KOPT-K1 (cell line): ENCODE data around the gene PCCA.

Experiments used
- H3K27ac ChIP-seq: fragments of 200-600 bp; sonication (generic); 2 replicates; pipeline ENCODE4 v1.5.1; 2016; ENCODE audit warnings: antibody characterized with exemption, mild to moderate bottlenecking, low read depth, low read length; ENCODE audit not compliant: poor library complexity, severe bottlenecking
- H3K36me3 ChIP-seq: fragments of 200-600 bp; sonication (generic); 2 replicates; pipeline ENCODE4 v1.5.1; 2017; ENCODE audit warnings: antibody characterized with exemption, mild to moderate bottlenecking, low read length, moderate library complexity; ENCODE audit not compliant: insufficient read depth
- H3K9me3 ChIP-seq: fragments of 200-600 bp; sonication (generic); 2 replicates; pipeline ENCODE4 v1.5.1; 2017; ENCODE audit warnings: antibody characterized with exemption, low read length, mild to moderate bottlenecking; ENCODE audit not compliant: insufficient read depth, poor library complexity, severe bottlenecking

The PCCA gene

GRCh38 chr13:100339411-100339940, 250.6 kb downstream of the PCCA start:
- H3K36me3 ChIP-seq, result no peaks in the 10 kb centered on the region
- peaks cover 13% of the 10 kb centered on the region for H3K9me3 ChIP-seq
- no peak overlapping the region for H3K27ac ChIP-seq

- Histone ChIP-seq H3K27ac (no peak overlapping the region), H3K9me3 (no peaks in the 10 kb centered on the region), H3K36me3 (no peaks in the 10 kb centered on the region)
Measured at GRCh38 chr13:100340865-100341264, 252.0 kb downstream of the PCCA start.

- no peaks in the 10 kb centered on the region for H3K9me3 ChIP-seq
- no peak overlapping the region for H3K27ac ChIP-seq
- no peaks in the 10 kb centered on the region for H3K36me3 ChIP-seq
Measured at GRCh38 chr13:100341327-100341726, 252.4 kb downstream of the PCCA start.

- H3K36me3 ChIP-seq, result no peaks in the 10 kb centered on the region
- no peaks in the 10 kb centered on the region for H3K9me3 ChIP-seq
- H3K27ac ChIP-seq, result no peak overlapping the region
Measured at GRCh38 chr13:100344544-100344943, 255.7 kb downstream of the PCCA start.

- Histone ChIP-seq H3K9me3 (no peaks in the 10 kb centered on the region), H3K27ac (no peak overlapping the region), H3K36me3 (no peaks in the 10 kb centered on the region)
Measured at GRCh38 chr13:100347968-100348367, 259.1 kb downstream of the PCCA start.

GRCh38 chr13:100349594-100349993, 260.7 kb downstream of the PCCA start:
- no peaks in the 10 kb centered on the region for H3K36me3 ChIP-seq
- H3K9me3 ChIP-seq, result no peaks in the 10 kb centered on the region
- H3K27ac ChIP-seq, result no peak overlapping the region

- no peaks in the 10 kb centered on the region for H3K9me3 ChIP-seq
- no peak overlapping the region for H3K27ac ChIP-seq
- H3K36me3 ChIP-seq, result no peaks in the 10 kb centered on the region
Measured at GRCh38 chr13:100350601-100351000, 261.7 kb downstream of the PCCA start.

GRCh38 chr13:100356426-100356825, 267.5 kb downstream of the PCCA start:
- no peaks in the 10 kb centered on the region for H3K9me3 ChIP-seq
- no peak overlapping the region for H3K27ac ChIP-seq
- no peaks in the 10 kb centered on the region for H3K36me3 ChIP-seq

GRCh38 chr13:100356889-100357288, 268.0 kb downstream of the PCCA start:
- H3K36me3 ChIP-seq, result no peaks in the 10 kb centered on the region
- H3K9me3 ChIP-seq, result no peaks in the 10 kb centered on the region
- H3K27ac ChIP-seq, result no peak overlapping the region

- Histone ChIP-seq H3K36me3 (no peaks in the 10 kb centered on the region), H3K9me3 (no peaks in the 10 kb centered on the region), H3K27ac (no peak overlapping the region)
Measured at GRCh38 chr13:100357764-100358163, 268.9 kb downstream of the PCCA start.

- H3K9me3 ChIP-seq, result no peaks in the 10 kb centered on the region
- H3K27ac ChIP-seq, result no peak overlapping the region
- H3K36me3 ChIP-seq, result no peaks in the 10 kb centered on the region
Measured at GRCh38 chr13:100361504-100361903, 272.6 kb downstream of the PCCA start.

GRCh38 chr13:100362371-100362770, 273.5 kb downstream of the PCCA start:
- Histone ChIP-seq H3K36me3 (no peaks in the 10 kb centered on the region), H3K27ac (no peak overlapping the region), H3K9me3 (no peaks in the 10 kb centered on the region)

GRCh38 chr13:100362781-100363180, 273.9 kb downstream of the PCCA start:
- Histone ChIP-seq H3K9me3 (no peaks in the 10 kb centered on the region), H3K27ac (no peak overlapping the region), H3K36me3 (no peaks in the 10 kb centered on the region)

GRCh38 chr13:100363285-100363711, 274.4 kb downstream of the PCCA start:
- Histone ChIP-seq H3K36me3 (no peaks in the 10 kb centered on the region), H3K9me3 (no peaks in the 10 kb centered on the region), H3K27ac (no peak overlapping the region)

- Histone ChIP-seq H3K9me3 (no peaks in the 10 kb centered on the region), H3K36me3 (no peaks in the 10 kb centered on the region), H3K27ac (no peak overlapping the region)
Measured at GRCh38 chr13:100363874-100364273, 275.0 kb downstream of the PCCA start.

GRCh38 chr13:100364591-100364990, 275.7 kb downstream of the PCCA start:
- H3K36me3 ChIP-seq, result no peaks in the 10 kb centered on the region
- no peak overlapping the region for H3K27ac ChIP-seq
- no peaks in the 10 kb centered on the region for H3K9me3 ChIP-seq
